ENCODE measurements around the gene TGFBR3.

TGFBR3 gene

GRCh38 chr1:91701472-91701869 lies 184.5 kb downstream of the TGFBR3 start:
- peaks cover 10% of the 10 kb centered on the region for H3K4me1 Mint-ChIP-seq
- DNase-seq, result no peak
- no peak for TF ChIP-seq CTCF (IDR thresholded peaks at IDR 0.05)
- no peak overlapping the region for H3K4me3 Mint-ChIP-seq
- H3K9me3 Mint-ChIP-seq, result no peaks in the 10 kb centered on the region
- peaks cover 4% of the 10 kb centered on the region for H3K36me3 Mint-ChIP-seq (ENCODE audit: low read depth)
- no peaks in the 10 kb centered on the region for H3K27me3 Mint-ChIP-seq (ENCODE audit: low read depth, poor library complexity)
- no peak overlapping the region for H3K27ac Mint-ChIP-seq

GRCh38 chr1:91700771-91701471 lies 185.0 kb downstream of the TGFBR3 start:
- DNase-seq, result no peak
- no peak overlapping the region for H3K27ac Mint-ChIP-seq
- peaks cover 10% of the 10 kb centered on the region for H3K4me1 Mint-ChIP-seq
- no peak for TF ChIP-seq CTCF (IDR thresholded peaks at IDR 0.05)
- H3K27me3 Mint-ChIP-seq (ENCODE audit: low read depth, poor library complexity), result no peaks in the 10 kb centered on the region
- H3K4me3 Mint-ChIP-seq, result no peak overlapping the region
- H3K36me3 Mint-ChIP-seq (ENCODE audit: low read depth), result peaks cover 4% of the 10 kb centered on the region
- H3K9me3 Mint-ChIP-seq, result no peaks in the 10 kb centered on the region

- Mint-ChIP-seq H3K4me1 (peaks cover 10% of the 10 kb centered on the region), H3K36me3 (ENCODE audit: low read depth) (peaks cover 4% of the 10 kb centered on the region), H3K27me3 (ENCODE audit: low read depth, poor library complexity) (no peaks in the 10 kb centered on the region), H3K4me3 (no peak overlapping the region), H3K27ac (no peak overlapping the region), H3K9me3 (no peaks in the 10 kb centered on the region)
- TF ChIP-seq CTCF (IDR thresholded peaks at IDR 0.05), result no peak
- DNase-seq, result no peak
Observed at GRCh38 chr1:91700332-91700731, 185.6 kb downstream of the TGFBR3 start.

GRCh38 chr1:91699339-91699974 lies 186.5 kb downstream of the TGFBR3 start:
- Mint-ChIP-seq H3K4me1 (peaks cover 10% of the 10 kb centered on the region), H3K27ac (no peak overlapping the region), H3K36me3 (ENCODE audit: low read depth) (peaks cover 4% of the 10 kb centered on the region), H3K4me3 (no peak overlapping the region), H3K9me3 (no peaks in the 10 kb centered on the region), H3K27me3 (ENCODE audit: low read depth, poor library complexity) (no peaks in the 10 kb centered on the region)
- no peak for TF ChIP-seq CTCF (IDR thresholded peaks at IDR 0.05)
- DNase-seq, result no peak

- no peak for DNase-seq
- no peaks in the 10 kb centered on the region for H3K36me3 Mint-ChIP-seq (ENCODE audit: low read depth)
- H3K27ac Mint-ChIP-seq, result no peak overlapping the region
- no peaks in the 10 kb centered on the region for H3K9me3 Mint-ChIP-seq
- TF ChIP-seq CTCF (IDR thresholded peaks at IDR 0.05), result no peak
- H3K27me3 Mint-ChIP-seq (ENCODE audit: low read depth, poor library complexity), result no peaks in the 10 kb centered on the region
- H3K4me1 Mint-ChIP-seq, result peaks cover 10% of the 10 kb centered on the region
- no peak overlapping the region for H3K4me3 Mint-ChIP-seq
Observed at GRCh38 chr1:91697861-91698260, 188.1 kb downstream of the TGFBR3 start.

GRCh38 chr1:91697416-91697815 lies 188.5 kb downstream of the TGFBR3 start:
- Mint-ChIP-seq H3K9me3 (no peaks in the 10 kb centered on the region), H3K27ac (no peak overlapping the region), H3K36me3 (ENCODE audit: low read depth) (no peaks in the 10 kb centered on the region), H3K4me3 (no peak overlapping the region), H3K4me1 (peaks cover 10% of the 10 kb centered on the region), H3K27me3 (ENCODE audit: low read depth, poor library complexity) (no peaks in the 10 kb centered on the region)
- TF ChIP-seq CTCF (IDR thresholded peaks at IDR 0.05), result no peak
- no peak for DNase-seq
